Astrocyte (in vitro differentiated cells and primary cell): ENCODE results near the gene AOAH. TPM values are rescaled to one million over a fixed set of nuclear protein-coding genes. Genes with fewer than 3 reads are reported as not detected.

Experiments
- DNase-seq: peaks from one replicate; pipeline ENCODE4 v3.0.0-alpha.2; 2010; ENCODE audit warnings: low read depth
- FAIRE-seq: peaks from 2 replicates; lab custom pipeline; 2011; peaks lifted over from hg19 to GRCh38; lab: Jason Lieb, UNC
- H2AFZ ChIP-seq: 2 replicates; pipeline ENCODE4 v1.6.0; 2012; ENCODE audit warnings: low read depth, low read length, inconsistent platforms
- H3K27ac ChIP-seq: 2 replicates; pipeline ENCODE4 v1.5.1; 2011; ENCODE audit warnings: low read depth, low read length, inconsistent platforms
- H3K27me3 ChIP-seq: 2 replicates; pipeline ENCODE4 v1.6.0; 2011; ENCODE audit warnings: low read length, inconsistent platforms; ENCODE audit not compliant: insufficient read depth
- H3K36me3 ChIP-seq: 2 replicates; pipeline ENCODE4 v1.5.1; 2011; ENCODE audit warnings: low read length, inconsistent platforms; ENCODE audit not compliant: insufficient read depth
- H3K4me1 ChIP-seq: 2 replicates; pipeline ENCODE4 v1.5.1; 2011; ENCODE audit warnings: low read length, inconsistent platforms; ENCODE audit not compliant: insufficient read depth
- H3K4me2 ChIP-seq: 2 replicates; pipeline ENCODE4 v1.6.0; 2012; ENCODE audit warnings: low read length, inconsistent platforms
- H3K4me3 ChIP-seq: 2 replicates; pipeline ENCODE4 v1.5.1; 2011; ENCODE audit warnings: low read depth, mild to moderate bottlenecking, low read length, inconsistent platforms; ENCODE audit not compliant: insufficient read depth
- H3K79me2 ChIP-seq: 2 replicates; pipeline ENCODE4 v1.6.0; 2012; ENCODE audit warnings: mild to moderate bottlenecking, low read length, inconsistent platforms; ENCODE audit not compliant: insufficient read depth
- H3K9ac ChIP-seq: 2 replicates; pipeline ENCODE4 v1.6.0; 2012; ENCODE audit warnings: mild to moderate bottlenecking, low read length, inconsistent platforms
- H3K9me3 ChIP-seq: 2 replicates; pipeline ENCODE4 v1.5.1; 2012; ENCODE audit warnings: low read depth, mild to moderate bottlenecking, low read length, inconsistent platforms; ENCODE audit not compliant: insufficient read depth
- H4K20me1 ChIP-seq: 2 replicates; pipeline ENCODE4 v1.6.0; 2012; ENCODE audit warnings: low read length, inconsistent platforms; ENCODE audit not compliant: insufficient read depth
- H3K27ac Mint-ChIP-seq: one replicate; pipeline ENCODE4 v1.8.0; 2021; ENCODE audit warnings: mild to moderate bottlenecking, mixed read lengths; ENCODE audit not compliant: unreplicated experiment
- H3K27me3 Mint-ChIP-seq: one replicate; pipeline ENCODE4 v1.8.0; 2021; ENCODE audit warnings: low read depth, mixed read lengths; ENCODE audit not compliant: unreplicated experiment
- H3K36me3 Mint-ChIP-seq: one replicate; pipeline ENCODE4 v1.8.0; 2021; ENCODE audit warnings: low read depth, mixed read lengths; ENCODE audit not compliant: unreplicated experiment
- H3K4me1 Mint-ChIP-seq: one replicate; pipeline ENCODE4 v1.8.0; 2021; ENCODE audit warnings: low read depth, mixed read lengths; ENCODE audit not compliant: unreplicated experiment
- H3K4me3 Mint-ChIP-seq: one replicate; pipeline ENCODE4 v1.8.0; 2021; ENCODE audit warnings: mild to moderate bottlenecking, moderate library complexity, mixed read lengths; ENCODE audit not compliant: unreplicated experiment
- H3K9me3 Mint-ChIP-seq: one replicate; pipeline ENCODE4 v1.8.0; 2021; ENCODE audit warnings: mild to moderate bottlenecking, mixed read lengths; ENCODE audit not compliant: unreplicated experiment
- EZH2 ChIP-seq: IDR thresholded peaks from 2 replicates; pipeline ENCODE4 v1.6.1; 2012; ENCODE audit warnings: mild to moderate bottlenecking, low read length, inconsistent platforms; ENCODE audit not compliant: insufficient read depth
- total RNA-seq: library from RNA; stranded (reverse); gene quantifications from 2 replicates; pipeline ENCODE4 v1.2.1, GENCODE V29; 2021
- TF ChIP-seq, protein P1 (sequence below): IDR thresholded peaks from 2 replicates; pipeline ENCODE4 v1.5.1; 2011; ENCODE audit warnings: low read depth, mild to moderate bottlenecking, inconsistent platforms, low read length, moderate library complexity; ENCODE audit not compliant: insufficient read depth

The AOAH gene
- total RNA-seq, 1 donor from 2014 or later, result not detected

- FAIRE-seq, result no peak
- Histone ChIP-seq H4K20me1 (no peaks in the 10 kb centered on the region), H3K9me3 (no peaks in the 10 kb centered on the region), H3K4me2 (no peak overlapping the region), H3K4me1 (peaks cover 10% of the 10 kb centered on the region), H3K79me2 (no peaks in the 10 kb centered on the region), H3K27me3 (no peaks in the 10 kb centered on the region), H2AFZ (no peak overlapping the region), H3K27ac (no peak overlapping the region), H3K36me3 (no peaks in the 10 kb centered on the region), H3K4me3 (no peak overlapping the region), H3K9ac (no peak overlapping the region)
- Mint-ChIP-seq H3K27me3 (peaks cover 1% of the 10 kb centered on the region), H3K36me3 (no peaks in the 10 kb centered on the region), H3K9me3 (peaks cover 4% of the 10 kb centered on the region), H3K4me1 (peaks cover 5% of the 10 kb centered on the region), H3K27ac (no peak overlapping the region), H3K4me3 (no peak overlapping the region)
- DNase-seq, result no peak
- TF ChIP-seq EZH2, result no peak
- TF ChIP-seq, protein P1, sequence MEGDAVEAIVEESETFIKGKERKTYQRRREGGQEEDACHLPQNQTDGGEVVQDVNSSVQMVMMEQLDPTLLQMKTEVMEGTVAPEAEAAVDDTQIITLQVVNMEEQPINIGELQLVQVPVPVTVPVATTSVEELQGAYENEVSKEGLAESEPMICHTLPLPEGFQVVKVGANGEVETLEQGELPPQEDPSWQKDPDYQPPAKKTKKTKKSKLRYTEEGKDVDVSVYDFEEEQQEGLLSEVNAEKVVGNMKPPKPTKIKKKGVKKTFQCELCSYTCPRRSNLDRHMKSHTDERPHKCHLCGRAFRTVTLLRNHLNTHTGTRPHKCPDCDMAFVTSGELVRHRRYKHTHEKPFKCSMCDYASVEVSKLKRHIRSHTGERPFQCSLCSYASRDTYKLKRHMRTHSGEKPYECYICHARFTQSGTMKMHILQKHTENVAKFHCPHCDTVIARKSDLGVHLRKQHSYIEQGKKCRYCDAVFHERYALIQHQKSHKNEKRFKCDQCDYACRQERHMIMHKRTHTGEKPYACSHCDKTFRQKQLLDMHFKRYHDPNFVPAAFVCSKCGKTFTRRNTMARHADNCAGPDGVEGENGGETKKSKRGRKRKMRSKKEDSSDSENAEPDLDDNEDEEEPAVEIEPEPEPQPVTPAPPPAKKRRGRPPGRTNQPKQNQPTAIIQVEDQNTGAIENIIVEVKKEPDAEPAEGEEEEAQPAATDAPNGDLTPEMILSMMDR, result no peak
These were observed 245.5 kb downstream of the AOAH start for GRCh38 chr7:36478745-36479144.

- Histone ChIP-seq H3K4me3 (no peak overlapping the region), H2AFZ (no peak overlapping the region), H3K9ac (no peak overlapping the region), H3K27ac (no peak overlapping the region), H3K4me1 (peaks cover 12% of the 10 kb centered on the region), H3K36me3 (no peaks in the 10 kb centered on the region), H3K9me3 (no peaks in the 10 kb centered on the region), H4K20me1 (no peaks in the 10 kb centered on the region), H3K79me2 (no peaks in the 10 kb centered on the region), H3K27me3 (no peaks in the 10 kb centered on the region), H3K4me2 (no peak overlapping the region)
- Mint-ChIP-seq H3K27ac (no peak overlapping the region), H3K27me3 (peaks cover 1% of the 10 kb centered on the region), H3K36me3 (no peaks in the 10 kb centered on the region), H3K4me3 (no peak overlapping the region), H3K4me1 (peaks cover 5% of the 10 kb centered on the region), H3K9me3 (peaks cover 2% of the 10 kb centered on the region)
- TF ChIP-seq, protein P1, result no peak
- no peak for TF ChIP-seq EZH2
- DNase-seq, result no peak
- FAIRE-seq, result no peak
These were observed 248.9 kb downstream of the AOAH start for GRCh38 chr7:36475381-36475780.

DNA sequence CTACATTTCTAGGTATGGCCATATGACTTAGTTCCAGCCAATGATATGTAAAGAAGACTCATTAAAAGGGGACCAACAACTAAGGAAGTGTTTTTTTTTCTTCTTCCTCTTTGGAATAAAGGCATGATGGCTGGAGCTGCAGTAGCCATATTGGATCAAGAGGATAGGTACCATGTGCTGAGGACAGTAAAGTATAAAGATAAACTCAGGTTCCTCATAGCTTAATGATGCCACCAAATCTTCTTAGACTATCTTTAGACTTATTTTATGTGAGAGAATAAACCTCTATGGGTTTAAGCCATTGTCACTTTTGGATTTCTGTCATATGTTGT is 249.3 kb downstream of the AOAH start:
- Mint-ChIP-seq H3K27me3 (peaks cover 1% of the 10 kb centered on the region), H3K27ac (no peak overlapping the region), H3K9me3 (peaks cover 2% of the 10 kb centered on the region), H3K4me1 (peaks cover 5% of the 10 kb centered on the region), H3K36me3 (no peaks in the 10 kb centered on the region), H3K4me3 (no peak overlapping the region)
- Histone ChIP-seq H3K27me3 (no peaks in the 10 kb centered on the region), H3K4me3 (no peak overlapping the region), H3K36me3 (no peaks in the 10 kb centered on the region), H2AFZ (no peak overlapping the region), H3K4me1 (peaks cover 12% of the 10 kb centered on the region), H4K20me1 (no peaks in the 10 kb centered on the region), H3K27ac (peak overlapping the region; percentile 68), H3K4me2 (peak overlapping the region; percentile 66), H3K9me3 (no peaks in the 10 kb centered on the region), H3K9ac (no peak overlapping the region), H3K79me2 (no peaks in the 10 kb centered on the region)
- FAIRE-seq (no peak), DNase-seq (no peak)
- TF ChIP-seq, protein P1, result no peak
